Measurements from ENCODE around the gene FAM193B. TPM values are rescaled to one million over a fixed set of nuclear protein-coding genes. Genes with fewer than 3 reads are reported as not detected.

Gene FAM193B
- total and polyA plus RNA-seq, 9 of the 15 experiments (the other 6 are each of a cell fraction or from before 2014, with no cell fraction given) = 4.4 to 76.4 (median 37.3) TPM

- peak; percentile 64; the same call in 1 of the 2 replicates for TF ChIP-seq ZBTB33 (CRISPR knock-in tag; IDR thresholded peaks at IDR 0.05)
- TF ChIP-seq CREB3 (tag; conservative IDR thresholded peaks at IDR 0.05; ENCODE audit: low read depth) = 0 out of 2 replicates have a peak, but pooled peaks have one; percentile 27
- TF ChIP-seq USF2 (CRISPR knock-in tag; IDR thresholded peaks at IDR 0.05) = peak; percentile 31; the same call in 1 of the 2 replicates
Measured at GRCh38 chr5:177476531-177477233, 77.7 kb downstream of the FAM193B start (continued).

All from K562 (cell line).